Lung (tissue), 12 donors: ENCODE measurements around the gene FRMD8. TPM values are rescaled to one million over a fixed set of nuclear protein-coding genes. Genes with fewer than 3 reads are reported as not detected.

Experiments used
- ATAC-seq: fragments of 200-7000 bp; cut with Tn5 transposase; one replicate; pipeline ENCODE4 v1.9.1; 2020; ENCODE audit warnings: moderate number of reproducible peaks; ENCODE audit not compliant: insufficient read depth, low FRiP score
- DNase-seq, 3 donors: peaks; one replicate each; pipeline ENCODE4 v3.0.0-alpha.2; 2013 to 2017
- H3K27ac ChIP-seq, 2 donors: one replicate each; pipeline ENCODE4 v1.5.1; 2013; ENCODE audit warnings: mild to moderate bottlenecking in 2 of 2, moderate library complexity in 2 of 2, control low read depth in 1 of 2, inconsistent platforms in 1 of 2, low read depth in 1 of 2, low read length in 1 of 2
- H3K27me3 ChIP-seq, 3 donors: one replicate each; pipeline ENCODE4 v1.5.1; 2013; ENCODE audit warnings: low read length in 2 of 3; ENCODE audit not compliant: control insufficient read depth in 3 of 3, insufficient read depth in 3 of 3
- H3K36me3 ChIP-seq, 4 donors: one replicate each; pipeline ENCODE4 v1.5.1; 2013; ENCODE audit warnings: low read length in 4 of 4, mild to moderate bottlenecking in 1 of 4, moderate library complexity in 1 of 4; ENCODE audit not compliant: control insufficient read depth in 4 of 4, insufficient read depth in 4 of 4
- H3K4me1 ChIP-seq, 5 donors: one replicate each; pipeline ENCODE4 v1.5.1; 2013; ENCODE audit warnings: low read length in 5 of 5, mild to moderate bottlenecking in 2 of 5, moderate library complexity in 1 of 5; ENCODE audit not compliant: control insufficient read depth in 5 of 5, insufficient read depth in 5 of 5
- H3K4me3 ChIP-seq: one replicate; pipeline ENCODE4 v1.5.1; 2013; ENCODE audit warnings: mild to moderate bottlenecking, control low read depth, moderate library complexity
- H3K9ac ChIP-seq, 2 donors: one replicate each; pipeline ENCODE4 v1.5.1; 2013; ENCODE audit warnings: low read length in 2 of 2, control low read depth in 1 of 2; ENCODE audit not compliant: insufficient read depth in 1 of 2
- H3K9me3 ChIP-seq, 4 donors: one replicate each; pipeline ENCODE4 v1.5.1; 2013; ENCODE audit warnings: low read length in 3 of 4, mild to moderate bottlenecking in 1 of 4, moderate library complexity in 1 of 4; ENCODE audit not compliant: control insufficient read depth in 4 of 4, insufficient read depth in 3 of 4
- CTCF ChIP-seq: IDR thresholded peaks from 2 replicates; pipeline ENCODE4 v1.5.1; 2012; ENCODE audit warnings: mild to moderate bottlenecking; ENCODE audit errors: control extremely low read depth, extremely low read depth
- WGBS, 2 donors: extraction: QIAGEN DNeasy Blood & Tissue Kit; methylation state at CpG; one replicate each; pipeline ENCODE4 v1.1.7; 2013; 5-methylcytosine and 5-hydroxymethylcytosine counted together
- polyA plus RNA-seq, 2 donors: library from polyadenylated mRNA; stranded (reverse); fragments of 200-250 nt; gene quantifications; one replicate each; pipeline ENCODE4 v1.2.1, GENCODE V29; 2013
- total RNA-seq, 2 donors: library from RNA; depleted of rRNA in 1 of 2; stranded (reverse); fragments of >200 nt in 1 of 2; gene quantifications; one replicate each; pipeline ENCODE4 v1.2.1, GENCODE V29; 2014 to 2021
- donor health status: control.
- donor health status: control.
- donor health status: Bipolar disorder and iron deficiency.
- donor health status: healthy.
- donor health status: DM: yes; HTN: yes; CAD: no.

FRMD8 gene
- total and polyA plus RNA-seq, 4 donors, result 15.8 to 39.9 (median 22.1) TPM

- H3K27me3 ChIP-seq, result no peaks in the 10 kb centered on the region
- TF ChIP-seq CTCF, result no peak
- H3K27ac ChIP-seq, result peak overlapping the region in 1 of 2 donors; percentile 15
- H3K9ac ChIP-seq, result no peak overlapping the region
- DNase-seq (peak in 1 of 3 donors; percentile 16), ATAC-seq (no peak)
- peaks cover 5 to 51% (median 14%) of the 10 kb centered on the region in 4 donors for H3K36me3 ChIP-seq
- no peak overlapping the region for H3K4me3 ChIP-seq
- no peaks in the 10 kb centered on the region for H3K9me3 ChIP-seq
- 89 to 90% methylated on average over 24 of the region's 24 CpGs for WGBS, 2 donors
- peaks cover 0 to 4% (median 0%) of the 10 kb centered on the region in 5 donors for H3K4me1 ChIP-seq
Observed at GRCh38 chr11:65404638-65405339, 18.4 kb downstream of the FRMD8 start.

- H3K4me1 ChIP-seq, result peaks cover 0 to 3% (median 0%) of the 10 kb centered on the region in 5 donors
- no peak overlapping the region for H3K9ac ChIP-seq
- H3K4me3 ChIP-seq, result no peak overlapping the region
- peaks cover 6 to 39% (median 8%) of the 10 kb centered on the region in 4 donors for H3K36me3 ChIP-seq
- H3K27me3 ChIP-seq, result no peaks in the 10 kb centered on the region
- 90 to 91% methylated on average over 24 to 29 of the region's 29 CpGs for WGBS, 2 donors
- DNase-seq (no peak), ATAC-seq (no peak)
- no peak for TF ChIP-seq CTCF
- H3K9me3 ChIP-seq, result no peaks in the 10 kb centered on the region
- no peak overlapping the region for H3K27ac ChIP-seq
Observed at GRCh38 chr11:65410936-65411680, 24.7 kb downstream of the FRMD8 start.

GRCh38 chr11:65411681-65412070, 25.2 kb downstream of the FRMD8 start:
- DNase-seq, result no peak
- no peak for TF ChIP-seq CTCF
- no peaks in the 10 kb centered on the region for H3K9me3 ChIP-seq
- WGBS, 2 donors, result 84 to 85% methylated on average over 5 of the region's 5 CpGs
- H3K27ac ChIP-seq, result no peak overlapping the region
- peaks cover 6 to 36% (median 8%) of the 10 kb centered on the region in 4 donors for H3K36me3 ChIP-seq
- H3K9ac ChIP-seq, result no peak overlapping the region
- ATAC-seq, result no peak
- H3K4me3 ChIP-seq, result no peak overlapping the region
- H3K27me3 ChIP-seq, result no peaks in the 10 kb centered on the region
- H3K4me1 ChIP-seq, result peaks cover 0 to 7% (median 0%) of the 10 kb centered on the region in 5 donors
